ENCODE measurements around the gene MTA1.

MTA1 gene

GRCh38 chr14:105492031-105492970, 72.7 kb downstream of the MTA1 start:
- no peaks in the 10 kb centered on the region for H3K27me3 ChIP-seq (ENCODE audit: insufficient read depth, poor library complexity, severe bottlenecking)
- TF ChIP-seq SPI1 (IDR thresholded peaks at IDR 0.05; ENCODE audit: borderline replicate concordance, low read depth): no peak
- TF ChIP-seq CTCF (IDR thresholded peaks at IDR 0.05; ENCODE audit: insufficient read depth, low read length): no peak
- TF ChIP-seq REST (IDR thresholded peaks at IDR 0.05; ENCODE audit: insufficient replicate concordance, low read depth): no peak
- no peak for TF ChIP-seq GABPA (IDR thresholded peaks at IDR 0.05; ENCODE audit: low read depth)
- TF ChIP-seq POLR2AphosphoS5 (IDR thresholded peaks at IDR 0.05; ENCODE audit: low read depth): no peak
- no peak overlapping the region for H3K27ac ChIP-seq (replicated peaks)
- H3K4me3 ChIP-seq (replicated peaks; ENCODE audit: insufficient read depth, low read length): peak overlapping the region; percentile 80
- DNase-seq (ENCODE audit: low read depth in 1 of 2, low spot score in 1 of 2): no peak

GRCh38 chr14:105492971-105493871, 73.6 kb downstream of the MTA1 start:
- no peak for TF ChIP-seq CTCF (IDR thresholded peaks at IDR 0.05; ENCODE audit: insufficient read depth, low read length)
- TF ChIP-seq GABPA (IDR thresholded peaks at IDR 0.05; ENCODE audit: low read depth): no peak
- TF ChIP-seq POLR2AphosphoS5 (IDR thresholded peaks at IDR 0.05; ENCODE audit: low read depth): no peak
- TF ChIP-seq REST (IDR thresholded peaks at IDR 0.05; ENCODE audit: insufficient replicate concordance, low read depth): no peak
- TF ChIP-seq SPI1 (IDR thresholded peaks at IDR 0.05; ENCODE audit: borderline replicate concordance, low read depth): no peak
- DNase-seq (ENCODE audit: low read depth in 1 of 2, low spot score in 1 of 2): no peak
- H3K27me3 ChIP-seq (ENCODE audit: insufficient read depth, poor library complexity, severe bottlenecking): no peaks in the 10 kb centered on the region
- no peak overlapping the region for H3K27ac ChIP-seq (replicated peaks)
- H3K4me3 ChIP-seq (replicated peaks; ENCODE audit: insufficient read depth, low read length): no peak overlapping the region

GRCh38 chr14:105493921-105494605, 74.4 kb downstream of the MTA1 start:
- DNase-seq (ENCODE audit: low read depth in 1 of 2, low spot score in 1 of 2): no peak

More at GRCh38 chr14:105493921-105494605, 74.4 kb downstream of the MTA1 start:
- TF ChIP-seq GABPA (IDR thresholded peaks at IDR 0.05; ENCODE audit: low read depth) (no peak), SPI1 (IDR thresholded peaks at IDR 0.05; ENCODE audit: borderline replicate concordance, low read depth) (no peak)
- Histone ChIP-seq H3K27me3 (ENCODE audit: insufficient read depth, poor library complexity, severe bottlenecking) (no peaks in the 10 kb centered on the region), H3K4me3 (replicated peaks; ENCODE audit: insufficient read depth, low read length) (no peak overlapping the region), H3K27ac (replicated peaks) (no peak overlapping the region)

Measured in HL-60 (cell line).